GM10847 (cell line): Measurements from ENCODE around the gene PBX3.
A peak's percentile ranks its signal among the peaks of the same experiment; 100 is the strongest.

ENCODE experiments used
- POLR2A ChIP-seq: IDR thresholded peaks from 2 replicates; pipeline ENCODE4 v1.6.1; 2011; ENCODE audit not compliant: insufficient read length; ENCODE audit errors: extremely low read depth

Gene PBX3

GRCh38 chr9:125747053-125747764 is at the start of gene PBX3:
PBX3 (plus strand) TSS chr9:125747373.
- peak; percentile 23 for TF ChIP-seq POLR2A

- TF ChIP-seq POLR2A, result no peak
Measured at GRCh38 chr9:125699870-125700269, 47.3 kb upstream of the PBX3 start.

GRCh38 chr9:125700791-125701190 is 46.4 kb upstream of the PBX3 start:
- TF ChIP-seq POLR2A, result no peak

- no peak for TF ChIP-seq POLR2A
Measured at GRCh38 chr9:125701351-125701750, 45.8 kb upstream of the PBX3 start.

- TF ChIP-seq POLR2A, result no peak
Measured at GRCh38 chr9:125703662-125704061, 43.5 kb upstream of the PBX3 start.

- no peak for TF ChIP-seq POLR2A
Measured at GRCh38 chr9:125705893-125706292, 41.3 kb upstream of the PBX3 start.

- peak; percentile 81 for TF ChIP-seq POLR2A
Measured at GRCh38 chr9:125706651-125707471, 40.3 kb upstream of the PBX3 start, which contains the start of gene MAPKAP1. MAPKAP1 (minus strand) TSS chr9:125707208; CDS start chr9:125672574, 34,634 bp downstream.

GRCh38 chr9:125707472-125707804 is 39.7 kb upstream of the PBX3 start:
- no peak for TF ChIP-seq POLR2A

- TF ChIP-seq POLR2A, result no peak
Measured at GRCh38 chr9:125726456-125727132, 20.6 kb upstream of the PBX3 start.

GRCh38 chr9:125730168-125730567 is 17.0 kb upstream of the PBX3 start:
- no peak for TF ChIP-seq POLR2A

GRCh38 chr9:125732562-125732961 is 14.6 kb upstream of the PBX3 start:
- no peak for TF ChIP-seq POLR2A

GRCh38 chr9:125739436-125739835 is 7.7 kb upstream of the PBX3 start:
- no peak for TF ChIP-seq POLR2A

- TF ChIP-seq POLR2A, result no peak
Measured at GRCh38 chr9:125742657-125743056, 4.5 kb upstream of the PBX3 start.

- no peak for TF ChIP-seq POLR2A
Measured at GRCh38 chr9:125743682-125744428, 3.3 kb upstream of the PBX3 start.

- TF ChIP-seq POLR2A, result no peak
Measured at GRCh38 chr9:125744616-125745015, 2.6 kb upstream of the PBX3 start.

GRCh38 chr9:125745018-125745417 is 2.2 kb upstream of the PBX3 start:
- TF ChIP-seq POLR2A, result no peak

GRCh38 chr9:125745682-125746016 is 1.5 kb upstream of the PBX3 start:
- no peak for TF ChIP-seq POLR2A
